Activated CD4-positive, alpha-beta T cell treated with anti-CD3 and anti-CD28 coated beads, Interleukin-10, Interleukin-2, amounts not matched to agents 100 ng/mL and 50 ng/mL, durations not matched to agents 16 hours and 8 hours (primary cell): ENCODE measurements around the gene COL5A1.

Experiments used
- DNase-seq: peaks from one replicate; pipeline ENCODE4 v3.0.0-alpha.2; 2020

Gene COL5A1

GRCh38 chr9:134887686-134888602, 246.3 kb downstream of the COL5A1 start:
- no peak for DNase-seq

GRCh38 chr9:134888603-134889190, 247.1 kb downstream of the COL5A1 start:
- no peak for DNase-seq

GRCh38 chr9:134889386-134890154, 248.0 kb downstream of the COL5A1 start:
- no peak for DNase-seq

GRCh38 chr9:134890155-134890495, 248.5 kb downstream of the COL5A1 start:
- no peak for DNase-seq

GRCh38 chr9:134891053-134891452, 249.4 kb downstream of the COL5A1 start:
- no peak for DNase-seq

GRCh38 chr9:134891713-134892112, 250.1 kb downstream of the COL5A1 start:
- DNase-seq = no peak

- DNase-seq = no peak
Measured at GRCh38 chr9:134892221-134892620, 250.6 kb downstream of the COL5A1 start.

GRCh38 chr9:134892820-134893420, 251.3 kb downstream of the COL5A1 start:
- DNase-seq = no peak
